SW 1271 (cell line): ENCODE data around the gene LSR.
A peak's percentile ranks its signal among the peaks of the same experiment; 100 is the strongest.

Experiments used
- DNase-seq, 2 experiments: peaks; one replicate each; lab custom pipeline; 2025; lab: John Stamatoyannopoulos, UW

Gene LSR

GRCh38 chr19:35247526-35248309, 1.1 kb upstream of the LSR start:
- DNase-seq: peak; percentile 53 to 72

GRCh38 chr19:35249146-35249847, 495 bp downstream of the LSR start:
- DNase-seq: no peak

- no peak for DNase-seq
These were observed 1.3 kb downstream of the LSR start for GRCh38 chr19:35249848-35250711.

GRCh38 chr19:35251456-35251855, 2.7 kb downstream of the LSR start:
- DNase-seq: no peak

- DNase-seq: no peak
These were observed 4.8 kb downstream of the LSR start for GRCh38 chr19:35253316-35254286.

GRCh38 chr19:35254341-35255297, 5.8 kb downstream of the LSR start:
- no peak for DNase-seq

- no peak for DNase-seq
These were observed 7.8 kb downstream of the LSR start for GRCh38 chr19:35256566-35256965.

- no peak for DNase-seq
These were observed 8.3 kb downstream of the LSR start for GRCh38 chr19:35257113-35257461.

- no peak for DNase-seq
These were observed 12.0 kb downstream of the LSR start for GRCh38 chr19:35260694-35261304.

- DNase-seq: no peak
These were observed 12.7 kb downstream of the LSR start for GRCh38 chr19:35261356-35262100.

GRCh38 chr19:35262101-35262761, 13.4 kb downstream of the LSR start:
- no peak for DNase-seq

- no peak for DNase-seq
These were observed 15.7 kb downstream of the LSR start for GRCh38 chr19:35264268-35265125.

GRCh38 chr19:35265126-35265899, 16.5 kb downstream of the LSR start:
- no peak for DNase-seq

- DNase-seq: no peak
These were observed 17.2 kb downstream of the LSR start for GRCh38 chr19:35265900-35266519.

GRCh38 chr19:35266520-35267352, 17.9 kb downstream of the LSR start:
- DNase-seq: no peak
